Body of pancreas (tissue), 4 donors: ENCODE results near the gene COPB2.

Experiments used
- POLR2A ChIP-seq, 3 donors: fragments of 450-650 bp; IDR thresholded peaks; one replicate each; pipeline ENCODE4 v1.6.1; 2016; ENCODE audit warnings: antibody characterized with exemption in 3 of 3, mild to moderate bottlenecking in 2 of 3
- TF ChIP-seq, protein P1 (sequence below), 7 experiments: fragments of 450-650 bp in 4 of 7; fragments of 200-600 bp in 3 of 7; sonication (generic) in 3 of 7; IDR thresholded peaks; one replicate each; pipeline ENCODE4 v1.5.1; 2016 to 2019; ENCODE audit warnings: antibody characterized with exemption in 7 of 7

DNA sequence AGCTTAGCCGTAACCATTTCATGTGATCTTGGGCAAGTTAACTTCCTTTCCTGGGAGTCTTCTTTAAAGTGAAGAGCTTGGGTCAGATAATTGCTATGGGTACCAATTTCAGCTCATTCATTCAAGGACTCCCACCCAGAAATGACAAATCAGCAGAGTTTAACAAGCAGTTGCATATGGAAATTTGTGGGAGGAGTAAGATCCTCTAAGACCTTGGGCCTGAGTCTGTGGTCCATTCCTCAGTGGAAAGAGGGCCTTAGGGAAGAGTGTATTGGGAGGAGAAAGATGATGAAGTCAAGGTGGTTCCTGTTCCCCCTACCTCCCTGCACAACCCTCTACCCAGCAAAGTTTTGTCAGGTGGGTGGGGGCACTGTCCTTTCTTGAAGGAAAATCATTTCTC lies 44.8 kb upstream of the COPB2 start:
- TF ChIP-seq, protein P1, sequence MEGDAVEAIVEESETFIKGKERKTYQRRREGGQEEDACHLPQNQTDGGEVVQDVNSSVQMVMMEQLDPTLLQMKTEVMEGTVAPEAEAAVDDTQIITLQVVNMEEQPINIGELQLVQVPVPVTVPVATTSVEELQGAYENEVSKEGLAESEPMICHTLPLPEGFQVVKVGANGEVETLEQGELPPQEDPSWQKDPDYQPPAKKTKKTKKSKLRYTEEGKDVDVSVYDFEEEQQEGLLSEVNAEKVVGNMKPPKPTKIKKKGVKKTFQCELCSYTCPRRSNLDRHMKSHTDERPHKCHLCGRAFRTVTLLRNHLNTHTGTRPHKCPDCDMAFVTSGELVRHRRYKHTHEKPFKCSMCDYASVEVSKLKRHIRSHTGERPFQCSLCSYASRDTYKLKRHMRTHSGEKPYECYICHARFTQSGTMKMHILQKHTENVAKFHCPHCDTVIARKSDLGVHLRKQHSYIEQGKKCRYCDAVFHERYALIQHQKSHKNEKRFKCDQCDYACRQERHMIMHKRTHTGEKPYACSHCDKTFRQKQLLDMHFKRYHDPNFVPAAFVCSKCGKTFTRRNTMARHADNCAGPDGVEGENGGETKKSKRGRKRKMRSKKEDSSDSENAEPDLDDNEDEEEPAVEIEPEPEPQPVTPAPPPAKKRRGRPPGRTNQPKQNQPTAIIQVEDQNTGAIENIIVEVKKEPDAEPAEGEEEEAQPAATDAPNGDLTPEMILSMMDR (IDR thresholded peaks at IDR 0.05): no peak
- TF ChIP-seq POLR2A (IDR thresholded peaks at IDR 0.05): no peak
